ES-I3 (cell line): ENCODE results near the gene RBL2.
"Not testable (repeated sequence)": the region's sequence is repeated elsewhere in the genome, so short reads cannot be mapped to it uniquely, and the experiment has no call there.

Experiments
- H3K36me3 ChIP-seq: 2 replicates; pipeline ENCODE4 v1.6.1; 2013; ENCODE audit warnings: mild to moderate bottlenecking, low read length, control low read depth, moderate library complexity; ENCODE audit not compliant: insufficient read depth
- H3K4me1 ChIP-seq: 2 replicates; pipeline ENCODE4 v1.6.1; 2013; ENCODE audit warnings: mild to moderate bottlenecking, control low read depth, low read length; ENCODE audit not compliant: insufficient read depth
- H3K9ac ChIP-seq: 2 replicates; pipeline ENCODE4 v1.6.1; 2013; ENCODE audit warnings: low read depth, mild to moderate bottlenecking, low read length, moderate library complexity
- H3K9me3 ChIP-seq: 2 replicates; pipeline ENCODE4 v1.6.1; 2013; ENCODE audit warnings: mild to moderate bottlenecking, low read length, moderate library complexity; ENCODE audit not compliant: control insufficient read depth, insufficient read depth

RBL2 gene

GRCh38 chr16:53504665-53505064 lies 70.4 kb downstream of the RBL2 start:
- no peaks in the 10 kb centered on the region for H3K9me3 ChIP-seq
- peaks cover 14% of the 10 kb centered on the region; the same call in 1 of the 2 replicates for H3K4me1 ChIP-seq
- 0 out of 2 replicates have a peak overlapping the region, but pooled peaks have one; percentile 66 for H3K9ac ChIP-seq
- H3K36me3 ChIP-seq: no peaks in the 10 kb centered on the region

GRCh38 chr16:53506254-53506653 lies 72.0 kb downstream of the RBL2 start:
- H3K9ac ChIP-seq: no peak overlapping the region
- H3K4me1 ChIP-seq: peaks cover 13% of the 10 kb centered on the region; the same call in 1 of the 2 replicates
- H3K9me3 ChIP-seq: no peaks in the 10 kb centered on the region
- no peaks in the 10 kb centered on the region for H3K36me3 ChIP-seq

- H3K4me1 ChIP-seq: peaks cover 13% of the 10 kb centered on the region; the same call in 1 of the 2 replicates
- H3K36me3 ChIP-seq: no peaks in the 10 kb centered on the region
- no peak overlapping the region for H3K9ac ChIP-seq
- no peaks in the 10 kb centered on the region; the same call in 1 of the 2 replicates for H3K9me3 ChIP-seq
Measured at GRCh38 chr16:53507464-53508179, 73.4 kb downstream of the RBL2 start.

DNA sequence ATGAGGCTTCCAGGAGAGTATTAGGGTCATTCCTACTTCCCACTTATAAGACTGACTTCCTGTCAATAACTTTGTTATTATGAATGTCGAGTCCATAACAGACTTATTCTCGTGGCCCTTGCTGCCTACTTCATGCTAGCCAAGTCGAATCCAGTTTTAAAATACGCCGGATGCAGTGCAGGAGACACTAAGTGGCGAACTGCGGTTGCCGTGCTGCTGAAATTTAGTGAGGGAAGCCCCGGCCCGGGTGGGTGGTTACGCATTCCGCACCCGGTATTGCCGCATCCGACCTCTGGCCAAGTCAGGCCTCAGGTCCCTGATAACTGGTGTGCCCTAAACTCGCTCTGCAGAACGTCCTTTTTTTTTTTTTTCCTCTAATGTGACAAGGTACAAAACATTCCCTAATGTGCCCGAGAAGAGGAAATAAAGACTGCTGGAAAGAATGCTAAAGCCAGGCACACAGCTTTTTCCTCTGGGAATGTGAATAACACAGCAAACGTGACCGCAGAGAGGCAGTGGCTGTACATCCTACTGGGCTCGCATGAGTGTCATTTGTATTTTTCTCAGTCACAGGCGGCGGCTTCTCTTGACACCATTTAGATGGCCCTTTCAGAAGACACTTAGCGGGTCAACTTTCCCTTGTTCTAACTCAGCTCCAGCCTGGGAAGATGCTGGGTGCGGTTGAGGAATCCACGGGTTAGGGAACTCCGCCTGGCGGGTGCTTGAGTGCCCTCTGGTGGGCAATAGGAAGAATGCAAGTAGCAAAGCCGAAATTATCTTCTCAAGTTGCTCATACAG lies 75.8 kb downstream of the RBL2 start:
- H3K4me1 ChIP-seq: 0 out of 2 replicates have a peak, but pooled peaks cover 6% of the 10 kb centered on the region
- peaks cover 3% of the 10 kb centered on the region for H3K9me3 ChIP-seq
- H3K9ac ChIP-seq: peak overlapping the region; percentile 10; the same call in 1 of the 2 replicates
- no peaks in the 10 kb centered on the region for H3K36me3 ChIP-seq

GRCh38 chr16:53510704-53511070 lies 76.4 kb downstream of the RBL2 start:
- H3K36me3 ChIP-seq: no peaks in the 10 kb centered on the region
- 0 out of 2 replicates have a peak, but pooled peaks cover 6% of the 10 kb centered on the region for H3K4me1 ChIP-seq
- peaks cover 3% of the 10 kb centered on the region for H3K9me3 ChIP-seq
- H3K9ac ChIP-seq: no peak overlapping the region

DNA sequence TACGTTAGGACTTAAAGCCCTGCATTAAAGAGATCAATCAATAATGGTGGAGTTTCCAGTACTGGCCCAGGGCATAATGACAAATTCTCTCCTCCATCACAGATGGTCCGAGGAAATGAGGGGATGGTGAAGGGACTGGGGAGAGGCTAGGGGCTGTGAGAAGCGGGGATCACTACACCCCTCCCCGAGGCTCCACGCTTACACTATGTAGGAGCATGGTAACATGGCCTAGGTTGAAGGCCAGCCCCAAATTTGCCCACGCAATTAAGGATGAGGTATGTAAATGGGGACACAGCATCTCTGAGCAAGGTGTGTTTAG lies 76.8 kb downstream of the RBL2 start:
- H3K36me3 ChIP-seq: no peaks in the 10 kb centered on the region
- H3K9me3 ChIP-seq: peaks cover 3% of the 10 kb centered on the region
- H3K4me1 ChIP-seq: 0 out of 2 replicates have a peak, but pooled peaks cover 6% of the 10 kb centered on the region
- no peak overlapping the region for H3K9ac ChIP-seq

DNA sequence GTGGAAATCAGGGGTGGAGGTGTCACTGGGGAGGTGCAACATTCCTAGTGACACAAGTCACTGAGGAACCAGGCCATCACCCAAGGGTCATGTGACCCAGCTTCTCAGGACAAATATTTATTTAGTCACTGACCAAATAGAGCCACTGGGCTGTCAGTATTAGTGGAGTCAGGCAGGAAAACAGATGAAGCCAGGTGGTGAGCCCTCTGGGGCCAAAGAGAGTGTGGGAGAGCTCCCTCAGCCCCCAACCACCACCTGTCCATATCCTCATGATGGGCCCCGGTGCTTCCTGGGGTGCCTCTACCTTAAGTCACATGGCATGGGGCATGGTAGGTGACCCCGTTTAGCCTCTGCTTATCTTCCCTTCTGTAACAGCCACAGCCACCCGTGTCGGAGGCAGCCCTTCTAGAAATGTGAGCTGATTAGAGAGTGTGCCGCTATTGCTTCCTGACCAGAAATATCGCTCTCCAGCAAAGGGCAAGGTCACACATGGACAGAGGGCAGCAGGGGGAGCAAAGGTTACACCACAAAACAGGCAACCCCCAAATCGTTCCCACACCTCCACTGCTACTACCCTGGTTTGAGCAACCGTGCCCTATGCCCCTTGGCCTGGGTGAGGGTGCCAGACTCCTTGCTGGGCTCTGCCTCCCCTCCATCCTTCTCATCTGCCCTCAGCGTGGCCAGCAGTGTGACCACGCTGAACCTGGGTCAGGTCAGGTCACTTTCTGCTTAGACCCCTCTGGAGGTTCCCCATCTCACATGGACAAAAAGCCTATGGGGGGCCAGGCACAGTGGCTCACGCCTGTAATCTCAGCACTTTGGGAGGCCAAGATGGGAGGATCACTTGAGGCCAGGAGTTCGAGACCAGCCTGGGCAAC lies 77.4 kb downstream of the RBL2 start:
- H3K36me3 ChIP-seq: no peaks in the 10 kb centered on the region
- H3K9me3 ChIP-seq: peaks cover 3% of the 10 kb centered on the region
- 0 out of 2 replicates have a peak, but pooled peaks cover 6% of the 10 kb centered on the region for H3K4me1 ChIP-seq
- H3K9ac ChIP-seq: no peak overlapping the region

GRCh38 chr16:53512795-53513194 lies 78.5 kb downstream of the RBL2 start:
- not testable (repeated sequence) for H3K9me3 ChIP-seq, H3K4me1 ChIP-seq

GRCh38 chr16:53515259-53515658 lies 81.0 kb downstream of the RBL2 start:
- Histone ChIP-seq H3K36me3 (no peaks in the 10 kb centered on the region; the same call in 1 of the 2 replicates), H3K4me1 (0 out of 2 replicates have a peak, but pooled peaks cover under 1% of the 10 kb centered on the region), H3K9me3 (peaks cover 3% of the 10 kb centered on the region)

More at GRCh38 chr16:53512795-53513194, 78.5 kb downstream of the RBL2 start:
- not testable (repeated sequence) for H3K36me3 ChIP-seq, H3K9ac ChIP-seq

GRCh38 chr16:53515811-53516210 lies 81.5 kb downstream of the RBL2 start:
- Histone ChIP-seq H3K4me1 (no peaks in the 10 kb centered on the region), H3K9ac (no peak overlapping the region), H3K9me3 (peaks cover 3% of the 10 kb centered on the region), H3K36me3 (no peaks in the 10 kb centered on the region; the same call in 1 of the 2 replicates)

More at GRCh38 chr16:53515259-53515658, 81.0 kb downstream of the RBL2 start:
- H3K9ac ChIP-seq: no peak overlapping the region

GRCh38 chr16:53517851-53518250 lies 83.6 kb downstream of the RBL2 start:
- Histone ChIP-seq H3K36me3 (no peaks in the 10 kb centered on the region; the same call in 1 of the 2 replicates), H3K9ac (no peak overlapping the region), H3K9me3 (peaks cover 3% of the 10 kb centered on the region), H3K4me1 (no peaks in the 10 kb centered on the region)

DNA sequence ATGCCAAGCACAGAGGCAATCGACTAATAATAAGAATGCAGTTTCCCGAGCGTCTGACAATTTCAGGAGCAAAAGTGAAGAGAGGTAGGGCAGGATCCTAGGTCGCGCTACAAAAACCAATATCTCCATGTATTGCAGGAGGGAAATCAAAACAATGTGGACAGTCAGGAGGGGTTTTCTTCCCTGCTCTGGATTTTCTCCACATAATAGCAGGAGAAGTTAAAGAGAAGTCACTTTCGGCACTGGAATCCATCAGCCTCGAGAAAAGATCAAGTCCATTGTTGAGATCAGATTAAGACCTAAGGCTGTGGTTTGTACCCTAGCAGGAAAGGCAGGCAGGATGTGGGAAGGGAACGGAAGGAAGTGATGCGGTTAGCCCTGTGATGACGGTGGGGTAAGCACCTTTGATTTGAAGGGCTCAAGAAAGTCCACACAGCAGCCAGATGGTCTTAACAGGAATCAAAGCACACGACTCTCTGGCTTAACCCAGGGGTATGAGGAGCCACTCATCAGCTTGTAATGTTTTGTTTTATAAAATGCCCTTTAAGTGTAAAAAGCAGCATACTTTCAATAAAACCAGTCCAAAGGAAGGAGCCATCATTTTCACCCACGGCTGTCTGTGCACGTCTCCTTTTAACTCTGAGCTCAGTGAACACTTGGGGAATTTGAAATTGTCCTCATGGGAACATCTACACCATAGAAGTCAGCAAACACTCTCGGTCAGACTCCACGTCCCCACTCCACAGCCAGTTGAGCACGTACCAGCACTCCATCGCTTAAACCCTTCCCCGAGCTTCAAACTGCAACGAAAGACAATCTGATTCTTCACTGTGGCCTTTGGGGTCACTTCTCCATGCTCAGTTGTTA lies 84.5 kb downstream of the RBL2 start:
- peaks cover under 1% of the 10 kb centered on the region; the same call in 1 of the 2 replicates for H3K9me3 ChIP-seq
- H3K4me1 ChIP-seq: no peaks in the 10 kb centered on the region
- H3K36me3 ChIP-seq: no peaks in the 10 kb centered on the region; the same call in 1 of the 2 replicates
- no peak overlapping the region for H3K9ac ChIP-seq

DNA sequence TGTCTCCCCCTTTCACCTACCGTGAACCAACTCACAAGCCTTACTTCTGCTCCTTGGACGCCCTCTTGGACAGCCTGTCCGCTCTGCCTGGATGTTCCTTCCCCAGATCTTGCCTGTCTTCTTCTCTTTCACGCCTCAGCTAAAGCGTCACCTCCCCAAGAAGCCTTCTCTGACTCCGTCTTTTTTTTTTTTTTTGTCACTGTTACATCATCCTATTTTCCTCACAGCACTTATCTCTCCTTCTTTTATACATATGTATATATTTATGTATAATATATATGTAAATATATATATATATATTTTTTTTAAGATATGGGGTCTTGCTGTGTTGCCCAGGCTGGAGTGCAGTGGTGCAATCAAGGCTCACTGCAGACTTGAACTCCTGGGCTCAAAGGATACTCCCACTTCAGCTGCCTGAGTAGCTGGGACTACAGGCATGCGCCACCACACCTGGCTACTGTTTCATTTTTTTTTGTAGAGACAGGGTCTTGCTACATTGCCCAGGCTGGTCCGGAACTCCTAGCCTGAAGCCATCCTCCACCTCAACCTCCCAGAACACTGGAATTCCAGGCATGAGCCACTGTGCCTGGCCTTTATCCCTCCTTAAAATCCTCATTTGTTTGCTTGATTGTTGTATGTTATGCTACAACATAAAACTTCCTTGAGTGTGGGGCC lies 85.3 kb downstream of the RBL2 start:
- H3K9ac ChIP-seq: no peak overlapping the region
- H3K36me3 ChIP-seq: no peaks in the 10 kb centered on the region; the same call in 1 of the 2 replicates
- no peaks in the 10 kb centered on the region for H3K9me3 ChIP-seq
- H3K4me1 ChIP-seq: no peaks in the 10 kb centered on the region
